IPS-NIHi7 (cell line): ENCODE results near the gene DSCAML1.

Experiments
- DNase-seq: peaks from one replicate; pipeline ENCODE4 v3.0.0; 2012; ENCODE audit warnings: mixed read lengths; ENCODE audit errors: extremely low spot score

The DSCAML1 gene

GRCh38 chr11:117639601-117640000 is 157.4 kb downstream of the DSCAML1 start:
- DNase-seq, result no peak

- no peak for DNase-seq
Measured at GRCh38 chr11:117638911-117639543, 158.0 kb downstream of the DSCAML1 start.

- DNase-seq, result no peak
Measured at GRCh38 chr11:117634756-117635603, 162.0 kb downstream of the DSCAML1 start.

- no peak for DNase-seq
Measured at GRCh38 chr11:117633976-117634755, 162.8 kb downstream of the DSCAML1 start.

GRCh38 chr11:117633186-117633754 is 163.7 kb downstream of the DSCAML1 start:
- DNase-seq, result no peak

- no peak for DNase-seq
Measured at GRCh38 chr11:117632306-117632705, 164.7 kb downstream of the DSCAML1 start.

GRCh38 chr11:117631336-117632140 is 165.5 kb downstream of the DSCAML1 start:
- DNase-seq, result no peak

- DNase-seq, result no peak
Measured at GRCh38 chr11:117629891-117630538, 167.0 kb downstream of the DSCAML1 start.

GRCh38 chr11:117629146-117629545 is 167.9 kb downstream of the DSCAML1 start:
- DNase-seq, result no peak

GRCh38 chr11:117627259-117627658 is 169.8 kb downstream of the DSCAML1 start:
- no peak for DNase-seq

- no peak for DNase-seq
Measured at GRCh38 chr11:117626576-117626975, 170.4 kb downstream of the DSCAML1 start.

- no peak for DNase-seq
Measured at GRCh38 chr11:117625237-117625636, 171.8 kb downstream of the DSCAML1 start.

GRCh38 chr11:117623831-117624271 is 173.2 kb downstream of the DSCAML1 start:
- DNase-seq, result no peak

GRCh38 chr11:117621226-117621625 is 175.8 kb downstream of the DSCAML1 start:
- no peak for DNase-seq

- DNase-seq, result no peak
Measured at GRCh38 chr11:117620659-117621058, 176.4 kb downstream of the DSCAML1 start.

- no peak for DNase-seq
Measured at GRCh38 chr11:117620086-117620485, 176.9 kb downstream of the DSCAML1 start.

GRCh38 chr11:117619661-117620060 is 177.4 kb downstream of the DSCAML1 start:
- no peak for DNase-seq

GRCh38 chr11:117618982-117619355 is 178.0 kb downstream of the DSCAML1 start:
- DNase-seq, result peak; percentile 62

GRCh38 chr11:117618302-117618981 is 178.6 kb downstream of the DSCAML1 start:
- no peak for DNase-seq

- DNase-seq, result no peak
Measured at GRCh38 chr11:117616979-117617378, 180.0 kb downstream of the DSCAML1 start.
